ENCODE data around the gene GPC5.

- no peak for TF ChIP-seq YY1 (IDR thresholded peaks at IDR 0.05; ENCODE audit: insufficient read depth, insufficient read length)
- TF ChIP-seq ZNF274 (IDR thresholded peaks at IDR 0.05; ENCODE audit: low read depth, low read length) = no peak
Observed at GRCh38 chr13:92403606-92404005, 1005.2 kb downstream of the GPC5 start.
